Activated gamma-delta T cell treated with anti-CD3 and anti-CD28 coated beads, Interleukin-2, amount 50 U/mL, for 16 hours (primary cell): ENCODE data around the gene SNCB.

Source experiments
- DNase-seq: peaks from one replicate; pipeline ENCODE4 v3.0.0-alpha.2; 2020; ENCODE audit warnings: low read depth

SNCB gene

GRCh38 chr5:176644294-176644693 lies 14.0 kb upstream of the SNCB start:
- no peak for DNase-seq

DNA sequence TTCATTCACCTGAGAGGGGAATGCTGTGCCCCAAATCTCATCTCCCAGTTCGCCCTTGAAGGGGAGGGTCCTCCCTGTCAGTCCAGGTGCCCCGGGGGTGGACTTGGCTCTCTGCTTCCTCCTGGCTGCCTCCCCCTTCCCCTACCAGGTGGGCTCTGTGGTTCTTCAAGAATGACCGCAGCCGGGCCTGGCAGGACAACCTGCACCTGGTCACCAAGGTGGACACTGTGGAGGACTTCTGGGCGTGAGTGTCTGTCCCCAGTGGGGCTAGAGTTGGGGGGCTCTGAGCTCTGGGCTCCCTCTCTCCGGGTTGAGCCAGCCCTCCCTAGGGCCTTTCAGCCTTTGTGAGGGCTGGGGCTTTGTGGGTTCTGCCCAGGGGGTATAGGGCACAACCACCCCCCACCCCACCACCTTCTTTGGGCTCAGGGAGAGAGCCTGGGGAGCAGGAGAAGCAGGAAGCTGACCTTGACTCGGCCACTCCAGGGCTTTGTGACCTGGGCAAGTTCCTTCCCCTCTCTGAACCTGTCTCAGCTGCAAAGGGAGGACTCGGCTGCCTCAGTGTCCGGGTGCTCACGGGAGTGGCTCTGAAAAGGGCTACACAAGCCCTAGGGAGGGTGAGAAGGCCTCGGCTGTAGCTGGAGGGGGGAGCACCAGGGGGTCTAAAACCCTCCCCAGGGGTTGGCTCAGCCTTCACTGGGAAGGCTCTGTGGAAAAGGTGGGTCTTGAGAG lies 13.3 kb upstream of the SNCB start:
- DNase-seq = no peak

DNA sequence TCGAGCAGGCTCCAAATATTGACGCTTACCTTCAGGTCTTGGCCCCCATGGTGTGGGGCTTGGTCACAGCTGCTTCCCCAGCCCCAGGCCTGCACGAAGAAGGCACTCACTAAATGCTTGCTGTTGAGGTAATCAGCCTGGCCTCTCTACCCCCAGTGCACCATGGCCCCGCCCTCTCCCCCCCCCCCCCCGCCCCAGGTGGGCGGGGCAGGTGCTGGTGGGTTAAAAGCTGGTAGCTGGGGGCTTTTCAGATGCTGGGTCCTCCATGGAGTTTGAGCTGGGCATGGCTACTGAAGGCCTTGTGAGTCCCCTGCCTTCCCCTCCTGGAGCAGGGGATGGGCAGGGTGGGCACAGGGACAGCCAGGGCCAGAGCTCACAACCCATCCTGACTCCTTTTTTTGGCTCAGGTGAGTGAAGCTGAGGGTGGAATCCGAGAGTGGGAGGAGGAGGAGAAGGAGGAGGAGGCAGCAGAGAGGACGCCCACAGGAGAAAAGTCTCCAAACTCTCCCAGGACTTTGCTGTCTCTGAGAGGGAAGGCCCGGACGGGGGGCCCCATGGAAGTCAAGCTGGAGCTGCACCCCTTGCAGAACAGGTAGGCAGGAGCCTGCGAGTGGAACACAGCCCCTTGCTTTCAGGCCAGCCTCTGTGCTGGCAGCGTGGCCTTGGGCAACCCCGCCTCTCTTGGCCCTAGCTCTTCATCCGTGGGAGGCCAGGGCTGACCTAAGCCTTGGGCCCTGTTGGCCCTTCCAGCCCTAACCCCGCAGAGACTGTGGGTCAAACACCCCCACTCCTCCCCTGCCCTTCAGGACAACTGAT lies 12.5 kb upstream of the SNCB start:
- no peak for DNase-seq

DNA sequence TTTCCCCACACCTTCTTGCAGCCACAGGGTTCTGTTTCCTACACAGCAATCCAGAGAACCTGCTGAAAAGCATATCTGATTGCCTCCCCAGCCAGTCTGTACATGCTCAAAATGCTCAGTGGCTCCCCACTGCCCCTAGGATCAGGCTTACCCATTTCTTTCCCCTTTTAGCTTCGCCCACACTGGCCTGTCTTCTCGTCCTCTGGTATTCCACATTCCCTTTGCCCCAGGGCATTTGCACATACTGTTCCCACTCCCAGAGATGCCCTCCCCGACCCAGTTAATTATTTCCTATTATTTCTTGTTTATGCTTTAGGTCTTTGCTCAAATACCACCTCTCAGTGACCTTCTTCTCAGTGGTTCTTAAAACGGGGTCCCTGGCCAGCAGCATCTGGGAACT lies 10.3 kb upstream of the SNCB start:
- no peak for DNase-seq

- no peak for DNase-seq
These were observed 9.6 kb upstream of the SNCB start for GRCh38 chr5:176639981-176640380.

GRCh38 chr5:176639208-176639607 lies 8.9 kb upstream of the SNCB start:
- DNase-seq = no peak

GRCh38 chr5:176638437-176638836 lies 8.1 kb upstream of the SNCB start:
- no peak for DNase-seq

- no peak for DNase-seq
These were observed 7.2 kb upstream of the SNCB start for GRCh38 chr5:176637556-176637955.

- no peak for DNase-seq
These were observed 6.1 kb upstream of the SNCB start for GRCh38 chr5:176636426-176636825.

DNA sequence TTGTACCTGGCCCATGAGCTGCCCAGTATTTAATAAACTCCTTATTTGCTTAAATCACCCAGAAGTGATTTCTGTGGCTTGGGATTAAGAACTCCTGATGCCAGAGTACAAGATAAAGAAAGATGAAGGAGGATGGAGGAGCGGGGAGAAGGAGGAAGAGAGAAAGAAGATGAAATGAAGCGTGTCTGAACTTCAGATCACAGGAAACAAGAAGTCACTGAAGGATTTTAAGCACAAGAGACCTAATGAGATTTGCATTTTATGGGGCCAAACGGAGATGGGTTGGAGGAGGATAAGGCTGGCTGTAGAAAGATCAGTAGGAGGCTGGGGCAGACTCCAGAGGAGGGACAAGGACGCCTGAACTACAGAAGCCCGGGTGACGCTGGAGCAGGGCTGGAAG lies 3.3 kb upstream of the SNCB start:
- DNase-seq = no peak

- no peak for DNase-seq
These were observed 2.4 kb upstream of the SNCB start for GRCh38 chr5:176632745-176633144.

DNA sequence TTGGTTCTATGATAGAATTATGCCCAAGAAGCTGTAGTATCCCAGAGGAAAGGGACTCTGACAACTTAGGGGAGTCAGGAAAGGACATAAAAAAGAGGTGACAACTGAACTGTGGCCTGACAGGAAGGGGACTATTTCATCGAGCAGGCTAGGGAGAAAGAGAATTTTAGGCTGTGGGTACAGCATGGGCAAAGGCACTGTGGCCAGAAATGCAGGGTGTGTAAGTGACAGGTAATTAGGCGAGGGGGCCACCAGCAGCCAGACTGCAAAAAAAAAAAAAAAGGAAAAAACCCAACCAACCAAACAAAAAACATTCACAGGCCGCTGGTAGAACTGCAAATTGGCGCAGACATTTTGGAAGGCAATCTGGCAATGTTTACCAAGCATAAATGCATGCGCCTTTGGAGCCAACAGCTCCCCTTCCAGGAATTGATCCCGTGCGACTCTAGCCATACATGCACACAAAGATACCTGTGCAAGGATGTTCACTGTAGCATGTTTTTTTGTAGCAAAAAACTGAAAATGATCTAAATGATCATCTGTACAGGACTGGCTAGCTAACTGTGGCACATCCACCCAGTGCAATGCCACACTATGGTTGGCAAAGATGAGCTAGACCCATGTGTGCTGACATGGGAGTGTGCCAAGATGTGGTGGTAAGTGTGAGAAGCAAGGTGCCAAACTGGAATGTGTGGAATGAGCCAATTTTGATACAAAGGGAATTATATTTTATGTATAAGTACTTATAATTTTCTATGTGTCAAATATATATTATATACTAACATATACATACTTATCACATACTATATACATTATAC lies 1.3 kb upstream of the SNCB start:
- no peak for DNase-seq

DNA sequence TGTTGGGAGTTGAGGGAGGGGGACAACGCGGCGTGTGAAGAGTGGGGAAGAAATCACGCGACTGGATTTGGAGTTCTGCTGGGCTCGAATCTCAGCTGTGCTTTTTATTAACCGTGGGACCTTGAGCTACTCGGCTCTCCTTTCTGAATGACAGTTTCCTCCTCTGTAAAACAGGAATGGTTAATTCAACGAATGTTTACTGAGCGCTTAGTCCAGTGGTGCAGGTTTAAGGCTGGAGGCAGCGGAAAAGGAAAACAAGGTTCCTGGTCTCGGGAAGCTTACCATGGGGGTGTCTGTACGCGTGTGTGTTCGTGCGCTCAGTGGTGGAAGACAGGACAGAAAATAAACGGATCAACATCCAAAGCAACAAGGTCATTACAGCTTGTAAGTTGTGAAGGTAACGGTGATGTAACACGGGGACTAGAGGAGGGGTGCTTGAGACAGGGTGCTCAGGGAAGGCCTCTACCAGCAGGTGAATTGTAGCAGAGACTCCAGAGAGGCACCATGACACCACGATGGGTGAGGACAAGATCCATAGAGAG lies 418 bp upstream of the SNCB start:
- DNase-seq = no peak

- DNase-seq = no peak
These were observed 949 bp downstream of the SNCB start for GRCh38 chr5:176629317-176629852.

DNA sequence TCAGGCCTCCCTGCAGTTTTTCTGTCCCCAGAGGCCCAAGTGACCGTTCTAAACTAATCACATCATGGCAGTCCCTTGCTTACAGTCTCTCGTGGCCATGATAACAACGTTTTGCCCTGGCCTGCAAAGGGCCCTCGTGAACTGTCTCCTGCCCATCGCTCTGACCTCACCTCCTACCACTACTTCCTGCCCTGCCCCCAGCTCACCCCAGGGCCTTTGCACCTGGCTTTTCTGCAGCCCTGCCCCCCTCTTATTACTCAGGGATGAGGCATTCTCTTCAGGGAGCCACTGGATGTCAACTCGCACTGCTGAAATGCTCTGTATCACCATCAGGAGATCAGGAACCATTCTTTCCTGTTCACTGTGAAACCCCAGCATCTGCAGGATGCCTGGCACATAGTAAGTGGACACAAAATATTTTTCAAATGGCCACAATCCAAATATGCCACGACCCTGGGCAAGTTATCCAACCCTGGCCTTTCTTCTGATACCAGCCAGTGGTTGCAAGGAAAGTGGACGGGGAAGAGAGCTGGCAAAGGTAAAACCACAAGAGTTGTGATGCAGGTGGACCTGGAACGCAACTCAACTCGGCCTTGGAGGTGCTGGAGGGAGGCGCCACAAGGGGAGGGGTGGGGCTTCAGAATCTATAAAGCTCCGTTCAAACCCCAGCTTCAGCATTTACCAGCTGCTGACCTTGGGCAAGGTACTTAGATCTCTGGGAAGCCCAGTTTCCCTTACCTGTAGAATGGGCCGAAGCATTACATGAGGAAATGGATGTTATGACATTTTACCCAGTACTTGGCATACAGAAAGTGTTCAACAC lies 1.7 kb downstream of the SNCB start:
- DNase-seq = no peak

DNA sequence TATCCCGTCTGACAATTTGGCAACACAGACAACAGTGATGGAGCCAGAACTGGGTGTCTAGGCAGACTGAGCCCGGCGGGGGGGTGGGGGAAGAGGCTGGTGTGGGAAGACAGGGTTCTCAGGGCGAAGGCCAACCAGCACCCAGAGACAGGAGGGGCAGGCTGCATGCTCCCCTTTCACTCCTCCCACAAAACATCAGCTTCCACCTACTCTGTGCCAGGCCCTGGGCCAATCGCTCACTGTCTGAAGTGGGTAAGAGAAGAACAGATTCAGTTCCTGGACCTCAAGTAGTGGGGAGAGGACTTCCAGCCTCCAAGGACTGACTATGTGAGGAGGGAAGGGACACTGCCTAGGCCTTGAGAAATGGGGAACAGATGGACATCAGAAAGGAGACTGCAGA lies 2.8 kb downstream of the SNCB start:
- DNase-seq = no peak

- DNase-seq = no peak
These were observed 3.5 kb downstream of the SNCB start for GRCh38 chr5:176626876-176627236.

GRCh38 chr5:176625966-176626875 lies 4.1 kb downstream of the SNCB start:
- no peak for DNase-seq

GRCh38 chr5:176625512-176625911 lies 4.8 kb downstream of the SNCB start:
- no peak for DNase-seq

DNA sequence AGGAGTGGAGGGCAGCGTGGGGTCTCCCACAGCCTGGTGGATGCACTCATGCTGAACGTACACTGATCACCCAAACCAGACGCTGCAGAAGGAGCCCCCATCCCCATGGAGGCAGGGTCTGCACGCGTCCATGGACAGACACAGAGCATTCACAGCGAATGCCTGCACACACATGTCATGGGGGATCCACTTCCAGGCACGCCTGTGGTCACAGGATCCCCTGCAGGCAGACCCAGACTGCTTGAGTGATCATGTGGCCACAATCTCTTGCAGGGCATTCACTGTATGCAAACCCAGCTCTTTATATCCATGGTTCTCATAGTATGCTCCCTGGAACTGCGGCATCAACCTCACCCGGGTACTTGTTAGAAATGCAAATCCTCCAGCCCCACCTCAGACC lies 5.4 kb downstream of the SNCB start:
- no peak for DNase-seq
